Measurements from ENCODE around the gene CA9. TPM values are rescaled to one million over a fixed set of nuclear protein-coding genes. Genes with fewer than 3 reads are reported as not detected.

Gene CA9
- total RNA-seq, 1 donor from 2014 or later, result not detected

GRCh38 chr9:35691757-35692301 is 18.1 kb downstream of the CA9 start:
- peaks cover 42% of the 10 kb centered on the region for H4K20me1 ChIP-seq (ENCODE audit: insufficient read depth, low read length)
- peak overlapping the region; percentile 56 for H3K4me3 ChIP-seq (ENCODE audit: insufficient read depth, low read depth, low read length)
- H2AFZ ChIP-seq (ENCODE audit: low read depth, low read length), result no peak overlapping the region
- H3K27me3 ChIP-seq (ENCODE audit: insufficient read depth, low read length), result no peaks in the 10 kb centered on the region
- Mint-ChIP-seq H3K9me3 (ENCODE audit: unreplicated experiment) (no peaks in the 10 kb centered on the region), H3K4me3 (ENCODE audit: unreplicated experiment) (peak overlapping the region; percentile 85), H3K27me3 (ENCODE audit: low read depth, unreplicated experiment) (no peaks in the 10 kb centered on the region), H3K4me1 (ENCODE audit: low read depth, unreplicated experiment) (peaks cover 10% of the 10 kb centered on the region), H3K27ac (ENCODE audit: unreplicated experiment) (peak overlapping the region; percentile 79), H3K36me3 (ENCODE audit: low read depth, unreplicated experiment) (peaks cover 22% of the 10 kb centered on the region)
- peaks cover 28% of the 10 kb centered on the region for H3K36me3 ChIP-seq (ENCODE audit: insufficient read depth, low read length)
- FAIRE-seq (no peak), DNase-seq (ENCODE audit: low read depth) (no peak)
- peak overlapping the region; percentile 96 for H3K9ac ChIP-seq (ENCODE audit: low read length)
- H3K27ac ChIP-seq (ENCODE audit: low read depth, low read length), result peak overlapping the region; percentile 78
- H3K4me2 ChIP-seq (ENCODE audit: low read length), result peak overlapping the region; percentile 100
- TF ChIP-seq EZH2 (IDR thresholded peaks at IDR 0.05; ENCODE audit: insufficient read depth, low read length), result no peak
- no peak for TF ChIP-seq CTCF (IDR thresholded peaks at IDR 0.05; ENCODE audit: insufficient read depth, low read depth, low read length)
- peaks cover 33% of the 10 kb centered on the region for H3K4me1 ChIP-seq (ENCODE audit: insufficient read depth, low read length)
- H3K79me2 ChIP-seq (ENCODE audit: insufficient read depth, low read length), result peaks cover 36% of the 10 kb centered on the region
- no peaks in the 10 kb centered on the region for H3K9me3 ChIP-seq (ENCODE audit: insufficient read depth, low read depth, low read length)

DNA sequence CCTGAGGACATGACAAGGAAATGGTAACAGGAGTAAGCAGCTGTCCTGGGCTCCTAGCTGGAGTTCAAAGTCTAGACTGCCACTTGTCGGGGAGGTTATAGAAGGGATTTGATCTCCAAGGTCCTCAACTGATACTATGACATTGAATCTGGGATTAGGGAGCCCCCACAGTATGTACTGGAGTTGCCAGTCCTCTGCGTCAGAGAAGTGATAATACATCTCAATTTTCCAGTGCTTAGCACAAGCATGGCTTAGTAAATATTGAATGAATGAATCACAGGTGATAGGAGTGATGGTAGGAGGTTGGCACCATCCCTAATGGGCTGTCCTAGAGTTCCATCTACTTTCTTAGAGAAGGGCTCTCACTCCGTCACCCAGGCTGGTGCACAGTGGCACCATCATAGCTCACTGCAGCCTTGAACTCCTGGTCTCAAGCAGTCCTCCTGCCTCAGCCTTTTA is 22.2 kb downstream of the CA9 start:
- no peak overlapping the region for H3K4me2 ChIP-seq (ENCODE audit: low read length)
- H3K27ac Mint-ChIP-seq (ENCODE audit: unreplicated experiment), result peak overlapping the region; percentile 75
- H3K9me3 ChIP-seq (ENCODE audit: insufficient read depth, low read depth, low read length), result no peaks in the 10 kb centered on the region
- peak overlapping the region; percentile 55 for H3K27ac ChIP-seq (ENCODE audit: low read depth, low read length)
- DNase-seq (ENCODE audit: low read depth) (peak; percentile 42), FAIRE-seq (no peak)
- no peak overlapping the region for H2AFZ ChIP-seq (ENCODE audit: low read depth, low read length)
- TF ChIP-seq EZH2 (IDR thresholded peaks at IDR 0.05; ENCODE audit: insufficient read depth, low read length) (no peak), CTCF (IDR thresholded peaks at IDR 0.05; ENCODE audit: insufficient read depth, low read depth, low read length) (no peak)
- no peaks in the 10 kb centered on the region for H3K9me3 Mint-ChIP-seq (ENCODE audit: unreplicated experiment)
- H3K4me3 Mint-ChIP-seq (ENCODE audit: unreplicated experiment), result peak overlapping the region; percentile 27
- peaks cover 14% of the 10 kb centered on the region for H3K79me2 ChIP-seq (ENCODE audit: insufficient read depth, low read length)
- H4K20me1 ChIP-seq (ENCODE audit: insufficient read depth, low read length), result peaks cover 53% of the 10 kb centered on the region
- peaks cover 52% of the 10 kb centered on the region for H3K36me3 ChIP-seq (ENCODE audit: insufficient read depth, low read length)
- H3K4me1 Mint-ChIP-seq (ENCODE audit: low read depth, unreplicated experiment), result peaks cover 2% of the 10 kb centered on the region
- H3K36me3 Mint-ChIP-seq (ENCODE audit: low read depth, unreplicated experiment), result peaks cover 21% of the 10 kb centered on the region
- peaks cover 16% of the 10 kb centered on the region for H3K4me1 ChIP-seq (ENCODE audit: insufficient read depth, low read length)
- no peak overlapping the region for H3K4me3 ChIP-seq (ENCODE audit: insufficient read depth, low read depth, low read length)
- H3K27me3 Mint-ChIP-seq (ENCODE audit: low read depth, unreplicated experiment), result no peaks in the 10 kb centered on the region
- no peak overlapping the region for H3K9ac ChIP-seq (ENCODE audit: low read length)
- H3K27me3 ChIP-seq (ENCODE audit: insufficient read depth, low read length), result no peaks in the 10 kb centered on the region

- Histone ChIP-seq H4K20me1 (ENCODE audit: insufficient read depth, low read length) (peaks cover 59% of the 10 kb centered on the region), H3K79me2 (ENCODE audit: insufficient read depth, low read length) (peaks cover 18% of the 10 kb centered on the region), H3K4me1 (ENCODE audit: insufficient read depth, low read length) (peaks cover 14% of the 10 kb centered on the region), H2AFZ (ENCODE audit: low read depth, low read length) (no peak overlapping the region), H3K27me3 (ENCODE audit: insufficient read depth, low read length) (no peaks in the 10 kb centered on the region), H3K27ac (ENCODE audit: low read depth, low read length) (no peak overlapping the region), H3K9me3 (ENCODE audit: insufficient read depth, low read depth, low read length) (no peaks in the 10 kb centered on the region), H3K9ac (ENCODE audit: low read length) (no peak overlapping the region), H3K36me3 (ENCODE audit: insufficient read depth, low read length) (peaks cover 59% of the 10 kb centered on the region), H3K4me2 (ENCODE audit: low read length) (no peak overlapping the region), H3K4me3 (ENCODE audit: insufficient read depth, low read depth, low read length) (no peak overlapping the region)
- H3K27ac Mint-ChIP-seq (ENCODE audit: unreplicated experiment), result peak overlapping the region; percentile 75
- DNase-seq (ENCODE audit: low read depth), result no peak
- TF ChIP-seq CTCF (IDR thresholded peaks at IDR 0.05; ENCODE audit: insufficient read depth, low read depth, low read length) (peak; percentile 88), EZH2 (IDR thresholded peaks at IDR 0.05; ENCODE audit: insufficient read depth, low read length) (no peak)
- no peaks in the 10 kb centered on the region for H3K9me3 Mint-ChIP-seq (ENCODE audit: unreplicated experiment)
- peaks cover 21% of the 10 kb centered on the region for H3K36me3 Mint-ChIP-seq (ENCODE audit: low read depth, unreplicated experiment)
- peak overlapping the region; percentile 40 for H3K4me3 Mint-ChIP-seq (ENCODE audit: unreplicated experiment)
- H3K4me1 Mint-ChIP-seq (ENCODE audit: low read depth, unreplicated experiment), result peaks cover 2% of the 10 kb centered on the region
- H3K27me3 Mint-ChIP-seq (ENCODE audit: low read depth, unreplicated experiment), result no peaks in the 10 kb centered on the region
- no peak for FAIRE-seq
Measured at GRCh38 chr9:35696520-35697215, 22.9 kb downstream of the CA9 start.

Data from astrocyte (in vitro differentiated cells and primary cell).